ENCODE measurements around the gene RASA2. TPM values are rescaled to one million over a fixed set of nuclear protein-coding genes. Genes with fewer than 3 reads are reported as not detected.

Gene RASA2
- polyA plus RNA-seq, 1 of the 3 experiments (the other 2 are of a cell fraction) = 2.4 TPM

- TF ChIP-seq JUND (IDR thresholded peaks at IDR 0.05) (no peak), EP300 (IDR thresholded peaks at IDR 0.05; ENCODE audit: borderline replicate concordance in 1 of 2, low read depth in 1 of 2, low read length in 1 of 2) (no peak), NRF1 (IDR thresholded peaks at IDR 0.05; ENCODE audit: low read depth, low read length) (no peak), GATA2 (CRISPR knock-in tag; IDR thresholded peaks at IDR 0.05) (no peak), YY1 (IDR thresholded peaks at IDR 0.05; ENCODE audit: low read depth) (no peak), RAD21 (IDR thresholded peaks at IDR 0.05; ENCODE audit: low read length) (no peak), RXRA (IDR thresholded peaks at IDR 0.05; ENCODE audit: borderline replicate concordance, low read depth) (no peak)
- H3K4me3 ChIP-seq (ENCODE audit: low read depth in 2 of 2, low read length in 1 of 2) = no peak overlapping the region
- H3K27me3 ChIP-seq (ENCODE audit: insufficient read depth) = no peaks in the 10 kb centered on the region
- H2AFZ ChIP-seq (ENCODE audit: low read depth) = no peak overlapping the region
- no peak for DNase-seq
- H3K79me2 ChIP-seq (ENCODE audit: insufficient read depth) = no peaks in the 10 kb centered on the region
- 98% methylated on average over 2 of the region's 2 CpGs for WGBS (ENCODE audit: low lambda C conversion rate)
- no peak overlapping the region for H3K27ac ChIP-seq (ENCODE audit: low read depth in 2 of 2, low read length in 1 of 2)
- no peaks in the 10 kb centered on the region; a peak in 1 of 4 replicates for H3K4me1 ChIP-seq (ENCODE audit: control insufficient read depth in 1 of 2, insufficient read depth in 2 of 2, low read depth in 1 of 2, low read length in 1 of 2)
- CTCF ChIA-PET = interaction anchor here (1.1 kb wide), 1 partner anchor 14 kb away, joined by 3 read pairs; no protein-coding TSS in a partner anchor
- peaks cover 30 to 59% of the 10 kb centered on the region in 2 experiments for H3K36me3 ChIP-seq (replicated peaks in 1 of 2; ENCODE audit: control insufficient read depth in 1 of 2, insufficient read depth in 2 of 2, low read length in 1 of 2)
- H3K4me2 ChIP-seq = no peak overlapping the region
- no peaks in the 10 kb centered on the region for H4K20me1 ChIP-seq (ENCODE audit: insufficient read depth)
- H3K9me2 ChIP-seq = no peaks in the 10 kb centered on the region
- POLR2A ChIA-PET = no interaction called here
- no peak overlapping the region for H3K9ac ChIP-seq
- H3K9me3 ChIP-seq = no peaks in the 10 kb centered on the region
- no peaks in the 10 kb centered on the region for H3F3A ChIP-seq (replicated peaks; ENCODE audit: insufficient read depth)
Measured at GRCh38 chr3:141605883-141606282, 119.1 kb downstream of the RASA2 start.

DNA sequence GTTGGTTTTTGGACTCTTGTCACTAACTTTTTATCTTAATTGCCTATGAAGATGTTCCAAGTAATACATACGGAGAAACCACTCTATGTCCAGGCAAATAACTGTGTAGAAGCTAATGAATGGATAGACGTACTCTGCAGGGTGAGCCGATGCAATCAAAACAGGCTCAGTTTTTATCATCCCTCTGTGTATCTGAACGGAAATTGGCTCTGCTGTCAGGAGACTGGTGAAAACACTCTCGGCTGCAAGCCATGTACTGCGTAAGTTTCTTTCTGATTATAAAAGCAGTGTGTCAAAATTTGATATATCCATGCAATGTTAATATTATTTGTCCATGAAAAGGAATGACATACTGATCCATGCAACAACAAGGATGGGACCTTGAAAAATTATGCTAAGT lies 121.6 kb downstream of the RASA2 start:
- CTCF ChIA-PET = no interaction called here
- Histone ChIP-seq H3K4me2 (no peak overlapping the region), H4K20me1 (ENCODE audit: insufficient read depth) (no peaks in the 10 kb centered on the region), H3K4me3 (ENCODE audit: low read depth in 2 of 2, low read length in 1 of 2) (no peak overlapping the region), H3K27ac (ENCODE audit: low read depth in 2 of 2, low read length in 1 of 2) (no peak overlapping the region), H2AFZ (ENCODE audit: low read depth) (no peak overlapping the region), H3K9ac (no peak overlapping the region), H3K9me2 (no peaks in the 10 kb centered on the region), H3K27me3 (ENCODE audit: insufficient read depth) (no peaks in the 10 kb centered on the region), H3K36me3 (replicated peaks in 1 of 2; ENCODE audit: control insufficient read depth in 1 of 2, insufficient read depth in 2 of 2, low read length in 1 of 2) (peaks cover 51 to 69% of the 10 kb centered on the region in 2 experiments), H3K4me1 (ENCODE audit: control insufficient read depth in 1 of 2, insufficient read depth in 2 of 2, low read depth in 1 of 2, low read length in 1 of 2) (no peaks in the 10 kb centered on the region; a peak in 1 of 4 replicates), H3K79me2 (ENCODE audit: insufficient read depth) (no peaks in the 10 kb centered on the region), H3F3A (replicated peaks; ENCODE audit: insufficient read depth) (no peaks in the 10 kb centered on the region), H3K9me3 (no peaks in the 10 kb centered on the region)
- POLR2A ChIA-PET = no interaction called here
- TF ChIP-seq JUND (IDR thresholded peaks at IDR 0.05) (no peak), TCF12 (IDR thresholded peaks at IDR 0.05) (no peak)
- 95% methylated on average over 6 of the region's 6 CpGs for WGBS (ENCODE audit: low lambda C conversion rate)
- no peak for DNase-seq

DNA sequence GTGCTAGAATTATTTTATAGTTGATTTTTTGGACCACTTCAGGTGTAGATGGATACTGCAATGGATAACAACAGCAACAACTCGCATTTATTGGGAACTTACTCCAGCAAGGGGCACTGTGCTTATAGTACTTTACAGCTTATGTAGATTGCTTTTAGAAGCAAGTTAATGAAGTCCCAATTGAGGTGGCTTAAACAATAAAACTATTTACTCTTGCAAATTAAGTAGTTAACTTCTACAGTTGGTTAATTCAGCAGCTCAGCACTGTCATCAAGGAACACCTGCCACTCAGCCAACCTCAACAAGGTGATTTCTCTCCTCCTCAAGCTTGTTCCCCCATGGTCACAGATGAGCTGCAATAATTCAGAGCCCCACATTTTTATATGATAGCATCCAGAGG lies 124.1 kb downstream of the RASA2 start:
- Histone ChIP-seq H3K36me3 (replicated peaks in 1 of 2; ENCODE audit: control insufficient read depth in 1 of 2, insufficient read depth in 2 of 2, low read length in 1 of 2) (peaks cover 52 to 67% of the 10 kb centered on the region in 2 experiments), H3K27ac (ENCODE audit: low read depth in 2 of 2, low read length in 1 of 2) (no peak overlapping the region), H4K20me1 (ENCODE audit: insufficient read depth) (no peaks in the 10 kb centered on the region), H2AFZ (ENCODE audit: low read depth) (no peak overlapping the region), H3K9ac (no peak overlapping the region), H3K4me2 (no peak overlapping the region), H3K9me2 (no peaks in the 10 kb centered on the region), H3K4me3 (ENCODE audit: low read depth in 2 of 2, low read length in 1 of 2) (no peak overlapping the region), H3K9me3 (no peaks in the 10 kb centered on the region), H3F3A (replicated peaks; ENCODE audit: insufficient read depth) (no peaks in the 10 kb centered on the region), H3K27me3 (ENCODE audit: insufficient read depth) (no peaks in the 10 kb centered on the region), H3K79me2 (ENCODE audit: insufficient read depth) (no peaks in the 10 kb centered on the region), H3K4me1 (ENCODE audit: control insufficient read depth in 1 of 2, insufficient read depth in 2 of 2, low read depth in 1 of 2, low read length in 1 of 2) (no peaks in the 10 kb centered on the region; a peak in 1 of 4 replicates)
- ChIA-PET POLR2A (no interaction called here), CTCF (no interaction called here)
- no peak for DNase-seq
- 97% methylated on average over 1 of the region's 1 CpG for WGBS (ENCODE audit: low lambda C conversion rate)
- TF ChIP-seq JUND (IDR thresholded peaks at IDR 0.05) = no peak
- TF ChIP-seq, protein P1, sequence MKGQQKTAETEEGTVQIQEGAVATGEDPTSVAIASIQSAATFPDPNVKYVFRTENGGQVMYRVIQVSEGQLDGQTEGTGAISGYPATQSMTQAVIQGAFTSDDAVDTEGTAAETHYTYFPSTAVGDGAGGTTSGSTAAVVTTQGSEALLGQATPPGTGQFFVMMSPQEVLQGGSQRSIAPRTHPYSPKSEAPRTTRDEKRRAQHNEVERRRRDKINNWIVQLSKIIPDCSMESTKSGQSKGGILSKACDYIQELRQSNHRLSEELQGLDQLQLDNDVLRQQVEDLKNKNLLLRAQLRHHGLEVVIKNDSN (IDR thresholded peaks at IDR 0.05; ENCODE audit: borderline replicate concordance, low read depth) = no peak
- TF ChIP-seq, protein P2, sequence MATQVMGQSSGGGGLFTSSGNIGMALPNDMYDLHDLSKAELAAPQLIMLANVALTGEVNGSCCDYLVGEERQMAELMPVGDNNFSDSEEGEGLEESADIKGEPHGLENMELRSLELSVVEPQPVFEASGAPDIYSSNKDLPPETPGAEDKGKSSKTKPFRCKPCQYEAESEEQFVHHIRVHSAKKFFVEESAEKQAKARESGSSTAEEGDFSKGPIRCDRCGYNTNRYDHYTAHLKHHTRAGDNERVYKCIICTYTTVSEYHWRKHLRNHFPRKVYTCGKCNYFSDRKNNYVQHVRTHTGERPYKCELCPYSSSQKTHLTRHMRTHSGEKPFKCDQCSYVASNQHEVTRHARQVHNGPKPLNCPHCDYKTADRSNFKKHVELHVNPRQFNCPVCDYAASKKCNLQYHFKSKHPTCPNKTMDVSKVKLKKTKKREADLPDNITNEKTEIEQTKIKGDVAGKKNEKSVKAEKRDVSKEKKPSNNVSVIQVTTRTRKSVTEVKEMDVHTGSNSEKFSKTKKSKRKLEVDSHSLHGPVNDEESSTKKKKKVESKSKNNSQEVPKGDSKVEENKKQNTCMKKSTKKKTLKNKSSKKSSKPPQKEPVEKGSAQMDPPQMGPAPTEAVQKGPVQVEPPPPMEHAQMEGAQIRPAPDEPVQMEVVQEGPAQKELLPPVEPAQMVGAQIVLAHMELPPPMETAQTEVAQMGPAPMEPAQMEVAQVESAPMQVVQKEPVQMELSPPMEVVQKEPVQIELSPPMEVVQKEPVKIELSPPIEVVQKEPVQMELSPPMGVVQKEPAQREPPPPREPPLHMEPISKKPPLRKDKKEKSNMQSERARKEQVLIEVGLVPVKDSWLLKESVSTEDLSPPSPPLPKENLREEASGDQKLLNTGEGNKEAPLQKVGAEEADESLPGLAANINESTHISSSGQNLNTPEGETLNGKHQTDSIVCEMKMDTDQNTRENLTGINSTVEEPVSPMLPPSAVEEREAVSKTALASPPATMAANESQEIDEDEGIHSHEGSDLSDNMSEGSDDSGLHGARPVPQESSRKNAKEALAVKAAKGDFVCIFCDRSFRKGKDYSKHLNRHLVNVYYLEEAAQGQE (IDR thresholded peaks at IDR 0.05; ENCODE audit: low read depth, low read length) = no peak
- TF ChIP-seq EP300 (IDR thresholded peaks at IDR 0.05; ENCODE audit: borderline replicate concordance in 1 of 2, low read depth in 1 of 2, low read length in 1 of 2) = no peak
- no peak for TF ChIP-seq RAD21 (IDR thresholded peaks at IDR 0.05; ENCODE audit: low read length)
- TF ChIP-seq RXRA (IDR thresholded peaks at IDR 0.05; ENCODE audit: borderline replicate concordance, low read depth) = no peak
- TF ChIP-seq CTCF (IDR thresholded peaks at IDR 0.05) = no peak
- TF ChIP-seq, protein P3, sequence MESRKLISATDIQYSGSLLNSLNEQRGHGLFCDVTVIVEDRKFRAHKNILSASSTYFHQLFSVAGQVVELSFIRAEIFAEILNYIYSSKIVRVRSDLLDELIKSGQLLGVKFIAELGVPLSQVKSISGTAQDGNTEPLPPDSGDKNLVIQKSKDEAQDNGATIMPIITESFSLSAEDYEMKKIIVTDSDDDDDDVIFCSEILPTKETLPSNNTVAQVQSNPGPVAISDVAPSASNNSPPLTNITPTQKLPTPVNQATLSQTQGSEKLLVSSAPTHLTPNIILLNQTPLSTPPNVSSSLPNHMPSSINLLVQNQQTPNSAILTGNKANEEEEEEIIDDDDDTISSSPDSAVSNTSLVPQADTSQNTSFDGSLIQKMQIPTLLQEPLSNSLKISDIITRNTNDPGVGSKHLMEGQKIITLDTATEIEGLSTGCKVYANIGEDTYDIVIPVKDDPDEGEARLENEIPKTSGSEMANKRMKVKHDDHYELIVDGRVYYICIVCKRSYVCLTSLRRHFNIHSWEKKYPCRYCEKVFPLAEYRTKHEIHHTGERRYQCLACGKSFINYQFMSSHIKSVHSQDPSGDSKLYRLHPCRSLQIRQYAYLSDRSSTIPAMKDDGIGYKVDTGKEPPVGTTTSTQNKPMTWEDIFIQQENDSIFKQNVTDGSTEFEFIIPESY (IDR thresholded peaks at IDR 0.05; ENCODE audit: borderline replicate concordance, low read depth) = no peak
- no peak for TF ChIP-seq CHD2 (IDR thresholded peaks at IDR 0.05; ENCODE audit: low read length, partially characterized antibody)
- TF ChIP-seq MXI1 (IDR thresholded peaks at IDR 0.05; ENCODE audit: low read depth, low read length) = no peak
